KOPT-K1 (cell line): ENCODE results near the gene RUNX2.
A peak's percentile ranks its signal among the peaks of the same experiment; 100 is the strongest.

Experiments
- H3K27ac ChIP-seq: fragments of 200-600 bp; sonication (generic); 2 replicates; pipeline ENCODE4 v1.5.1; 2016; ENCODE audit warnings: antibody characterized with exemption, mild to moderate bottlenecking, low read depth, low read length; ENCODE audit not compliant: poor library complexity, severe bottlenecking
- H3K36me3 ChIP-seq: fragments of 200-600 bp; sonication (generic); 2 replicates; pipeline ENCODE4 v1.5.1; 2017; ENCODE audit warnings: antibody characterized with exemption, mild to moderate bottlenecking, low read length, moderate library complexity; ENCODE audit not compliant: insufficient read depth
- H3K9me3 ChIP-seq: fragments of 200-600 bp; sonication (generic); 2 replicates; pipeline ENCODE4 v1.5.1; 2017; ENCODE audit warnings: antibody characterized with exemption, low read length, mild to moderate bottlenecking; ENCODE audit not compliant: insufficient read depth, poor library complexity, severe bottlenecking

The RUNX2 gene

DNA sequence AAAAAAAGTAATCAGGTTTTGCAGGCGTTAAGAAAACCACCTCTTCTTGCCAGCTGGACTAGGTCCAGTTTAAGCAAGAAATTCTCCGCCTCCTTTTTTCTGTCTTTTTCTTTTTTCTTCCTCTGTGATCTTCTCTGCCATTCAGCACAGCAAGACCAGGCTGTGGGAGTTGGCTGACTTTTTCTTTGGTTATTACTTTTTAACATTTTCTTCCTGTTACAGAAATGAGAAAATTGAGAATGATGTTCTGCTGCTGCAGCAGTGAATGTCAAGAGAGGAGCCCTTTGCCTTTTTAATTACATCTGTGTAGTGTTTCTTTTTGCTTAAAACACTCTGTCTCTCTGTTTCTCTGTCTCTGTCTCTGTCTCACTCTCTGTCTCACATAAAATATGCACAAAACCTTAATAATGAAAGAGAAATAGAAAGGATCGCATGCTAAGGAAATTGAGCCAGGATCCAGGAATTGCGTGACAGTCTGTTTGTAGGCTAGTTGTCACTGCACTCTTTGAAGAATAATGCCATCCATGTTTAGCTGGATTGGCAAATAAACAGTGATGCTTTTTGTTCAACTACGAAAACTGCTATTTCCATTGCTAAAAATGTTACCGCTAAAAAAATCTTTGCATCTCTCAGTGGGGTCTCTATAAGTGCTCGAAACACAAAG is 152.8 kb downstream of the RUNX2 start:
- Histone ChIP-seq H3K9me3 (no peaks in the 10 kb centered on the region), H3K27ac (peak overlapping the region; percentile 37), H3K36me3 (peaks cover 44% of the 10 kb centered on the region)

DNA sequence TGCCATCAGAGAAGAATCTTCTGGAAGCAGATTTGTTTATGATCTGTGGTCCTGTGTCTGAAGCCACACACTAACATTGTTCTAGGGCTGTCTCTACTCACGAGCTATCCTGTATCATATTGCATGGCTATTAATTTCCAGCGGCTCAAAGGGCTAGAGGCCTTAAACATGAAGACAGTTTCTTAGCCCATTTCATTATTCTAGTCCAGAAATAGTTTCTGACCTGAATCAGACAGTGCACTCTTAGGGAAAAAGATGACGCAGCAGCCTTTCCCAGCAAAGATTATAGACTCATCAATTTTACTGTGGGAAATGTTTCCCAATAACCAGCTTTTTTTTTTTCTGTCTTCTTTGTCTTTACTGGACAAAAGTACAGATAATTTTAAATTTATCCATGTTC is 154.9 kb downstream of the RUNX2 start:
- Histone ChIP-seq H3K9me3 (no peaks in the 10 kb centered on the region), H3K27ac (no peak overlapping the region)

DNA sequence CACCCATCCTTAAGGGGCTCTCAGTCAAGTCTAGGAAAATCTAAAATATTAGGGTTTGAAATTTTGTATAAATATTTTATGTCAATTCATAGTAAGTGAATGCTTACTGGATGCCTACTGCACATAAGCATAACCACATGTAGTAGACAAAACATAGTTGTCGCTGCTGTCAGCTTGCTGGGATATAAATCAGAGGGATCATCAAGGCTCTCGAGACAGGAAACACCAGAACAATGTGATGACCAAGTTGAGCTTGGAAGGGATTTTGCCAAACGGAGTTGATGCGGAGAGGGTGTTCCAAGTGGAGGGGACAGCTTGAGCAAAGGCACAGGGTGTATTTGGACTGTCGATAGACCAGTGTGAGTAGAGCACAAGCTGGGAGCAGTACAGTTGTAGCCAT is 155.4 kb downstream of the RUNX2 start:
- H3K27ac ChIP-seq, result no peak overlapping the region
- no peaks in the 10 kb centered on the region for H3K9me3 ChIP-seq
- H3K36me3 ChIP-seq, result peaks cover 42% of the 10 kb centered on the region

More for the DNA sequence above, 154.9 kb downstream of the RUNX2 start:
- peaks cover 42% of the 10 kb centered on the region for H3K36me3 ChIP-seq

DNA sequence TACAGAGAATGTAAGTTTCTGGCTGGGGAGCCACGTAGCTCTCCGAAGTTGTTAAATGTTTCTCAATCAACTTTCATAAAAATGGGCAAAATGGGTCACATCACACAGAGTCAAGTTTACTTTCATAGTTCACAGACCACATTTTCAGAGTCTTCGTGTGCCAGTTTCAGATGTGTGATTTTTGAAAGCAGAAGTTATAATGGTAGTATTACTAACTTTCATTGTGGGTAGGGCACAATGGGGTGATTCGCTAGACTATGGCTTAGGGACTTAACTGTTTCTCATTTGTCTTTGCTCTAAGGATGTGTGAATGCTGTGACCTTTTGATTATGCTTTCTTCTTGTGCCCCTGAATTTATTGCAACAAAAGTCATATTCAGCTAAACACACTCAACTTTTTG is 158.6 kb downstream of the RUNX2 start:
- H3K27ac ChIP-seq, result no peak overlapping the region
- H3K9me3 ChIP-seq, result no peaks in the 10 kb centered on the region
- H3K36me3 ChIP-seq, result peaks cover 50% of the 10 kb centered on the region

DNA sequence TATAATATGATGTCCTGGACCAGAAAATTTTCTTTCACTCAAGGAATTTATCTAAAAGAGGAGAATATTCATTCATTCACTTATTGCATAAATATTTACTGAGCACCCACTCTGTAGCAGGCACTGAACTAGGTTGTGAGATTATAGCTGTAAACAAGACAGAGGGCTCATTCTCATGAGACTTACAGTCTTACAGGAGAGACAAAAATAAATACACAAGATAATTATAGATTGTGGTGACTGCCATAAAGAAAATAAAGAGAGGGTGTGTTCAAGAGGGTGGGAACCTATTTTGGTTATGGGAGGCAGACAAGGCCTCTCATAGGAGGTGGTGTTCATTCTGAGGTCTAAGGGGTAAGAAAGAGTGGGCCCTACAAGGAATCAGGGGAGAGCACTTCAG is 159.5 kb downstream of the RUNX2 start:
- Histone ChIP-seq H3K36me3 (peaks cover 59% of the 10 kb centered on the region), H3K27ac (no peak overlapping the region), H3K9me3 (no peaks in the 10 kb centered on the region)

DNA sequence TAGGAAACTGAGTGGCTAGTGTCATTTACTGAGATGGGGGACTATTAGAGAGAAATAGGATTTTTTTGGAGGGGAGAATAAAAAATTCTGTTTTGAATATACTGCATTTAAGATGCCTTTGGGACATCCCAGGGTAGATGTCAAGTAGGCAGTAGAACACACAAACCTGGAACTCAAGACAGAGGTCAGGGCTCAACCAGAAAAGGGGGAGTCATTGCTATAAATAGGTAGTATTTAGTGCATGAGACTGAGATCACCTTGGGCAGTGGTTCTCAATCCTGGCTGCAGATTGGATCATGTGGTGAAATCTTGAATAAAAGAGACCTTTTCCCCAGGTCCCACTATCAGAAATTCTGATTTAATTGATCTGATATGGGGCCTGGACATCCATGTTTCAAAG is 160.1 kb downstream of the RUNX2 start:
- Histone ChIP-seq H3K9me3 (no peaks in the 10 kb centered on the region), H3K36me3 (peaks cover 61% of the 10 kb centered on the region), H3K27ac (no peak overlapping the region)

DNA sequence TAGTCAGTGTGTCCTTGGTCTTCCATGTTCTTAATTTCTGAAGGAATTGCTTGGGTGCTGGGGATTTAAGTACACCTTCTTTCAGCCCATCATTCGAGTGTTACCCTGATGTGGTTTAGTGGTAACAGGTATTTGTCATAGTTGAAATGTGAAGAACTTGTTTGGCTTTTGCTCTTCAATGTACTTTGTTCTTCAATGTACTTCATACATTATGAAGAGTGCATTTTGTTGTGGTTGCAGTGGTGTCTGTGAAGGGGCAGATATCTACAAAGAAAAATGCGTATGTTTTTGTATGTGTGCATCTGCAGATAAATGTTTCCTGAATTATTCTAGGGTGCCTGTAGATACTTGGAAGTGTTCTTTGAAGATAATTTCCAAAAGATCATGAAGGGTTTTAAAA is 160.8 kb downstream of the RUNX2 start:
- Histone ChIP-seq H3K9me3 (no peaks in the 10 kb centered on the region), H3K36me3 (peaks cover 54% of the 10 kb centered on the region), H3K27ac (peak overlapping the region; percentile 35)

DNA sequence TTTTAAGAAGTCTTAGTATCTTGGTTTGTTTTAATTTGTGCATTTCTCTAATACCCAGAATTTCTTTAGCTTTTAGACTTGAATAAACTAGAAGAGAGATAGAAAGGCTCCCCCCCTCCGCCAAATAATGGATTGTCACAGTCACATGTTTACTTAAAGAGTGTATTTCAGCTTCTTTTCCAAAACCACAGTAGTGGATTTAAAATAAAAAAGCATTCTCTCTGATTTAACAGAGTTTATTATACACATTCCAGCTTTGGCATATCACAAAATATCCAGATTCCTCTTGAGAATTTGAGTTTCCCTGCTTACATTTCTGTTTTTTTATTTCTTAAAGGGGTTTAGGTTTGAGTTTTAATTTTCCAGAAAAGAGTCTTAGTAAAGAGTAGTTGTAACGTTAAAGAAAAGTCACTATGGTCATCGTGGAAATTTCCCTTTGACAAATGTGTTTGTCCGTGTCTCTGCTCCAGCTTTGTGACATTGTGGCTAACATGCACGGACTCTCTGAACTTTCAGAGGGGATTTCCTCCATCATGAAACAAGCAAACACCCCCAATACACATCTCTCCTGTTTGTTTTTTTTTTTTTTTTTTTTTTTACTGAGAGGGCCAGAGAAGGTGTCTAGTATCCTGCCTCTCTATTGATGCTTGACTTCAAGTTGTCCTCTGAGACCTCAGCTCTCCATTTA is 163.1 kb downstream of the RUNX2 start:
- Histone ChIP-seq H3K36me3 (peaks cover 45% of the 10 kb centered on the region), H3K27ac (no peak overlapping the region), H3K9me3 (no peaks in the 10 kb centered on the region)

DNA sequence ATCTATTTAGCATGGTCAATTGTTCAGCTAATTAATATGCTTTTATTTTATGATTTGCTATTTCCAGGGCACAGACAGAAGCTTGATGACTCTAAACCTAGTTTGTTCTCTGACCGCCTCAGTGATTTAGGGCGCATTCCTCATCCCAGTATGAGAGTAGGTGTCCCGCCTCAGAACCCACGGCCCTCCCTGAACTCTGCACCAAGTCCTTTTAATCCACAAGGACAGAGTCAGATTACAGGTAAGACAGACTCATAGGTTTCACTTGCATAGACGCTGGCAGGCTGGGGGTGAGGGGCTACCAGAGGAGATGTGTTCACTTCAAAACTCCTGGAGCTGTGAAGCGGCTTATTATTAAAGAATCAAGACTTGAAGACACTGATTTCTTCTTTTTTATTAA is 163.7 kb downstream of the RUNX2 start:
- peaks cover 39% of the 10 kb centered on the region for H3K36me3 ChIP-seq
- no peaks in the 10 kb centered on the region for H3K9me3 ChIP-seq
- H3K27ac ChIP-seq, result no peak overlapping the region

DNA sequence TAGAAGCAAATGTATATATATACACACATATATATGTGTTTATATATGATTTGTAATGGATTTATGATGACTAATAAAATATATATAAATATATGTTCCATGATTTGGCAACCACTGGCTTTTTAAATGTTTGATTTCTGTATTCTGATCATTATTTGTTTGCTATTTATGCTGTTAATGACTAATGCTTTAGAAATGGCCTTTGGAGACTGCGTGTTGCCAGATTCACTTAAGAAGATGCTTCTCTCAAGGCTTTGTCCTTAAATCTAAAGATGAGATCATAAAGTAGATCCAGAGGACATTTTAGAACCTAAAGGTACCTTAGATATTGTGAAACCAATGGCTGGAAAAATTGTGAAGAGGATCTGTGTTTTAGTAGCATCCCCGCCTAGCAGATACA is 165.6 kb downstream of the RUNX2 start:
- Histone ChIP-seq H3K36me3 (peaks cover 34% of the 10 kb centered on the region), H3K27ac (peak overlapping the region; percentile 90), H3K9me3 (no peaks in the 10 kb centered on the region)

DNA sequence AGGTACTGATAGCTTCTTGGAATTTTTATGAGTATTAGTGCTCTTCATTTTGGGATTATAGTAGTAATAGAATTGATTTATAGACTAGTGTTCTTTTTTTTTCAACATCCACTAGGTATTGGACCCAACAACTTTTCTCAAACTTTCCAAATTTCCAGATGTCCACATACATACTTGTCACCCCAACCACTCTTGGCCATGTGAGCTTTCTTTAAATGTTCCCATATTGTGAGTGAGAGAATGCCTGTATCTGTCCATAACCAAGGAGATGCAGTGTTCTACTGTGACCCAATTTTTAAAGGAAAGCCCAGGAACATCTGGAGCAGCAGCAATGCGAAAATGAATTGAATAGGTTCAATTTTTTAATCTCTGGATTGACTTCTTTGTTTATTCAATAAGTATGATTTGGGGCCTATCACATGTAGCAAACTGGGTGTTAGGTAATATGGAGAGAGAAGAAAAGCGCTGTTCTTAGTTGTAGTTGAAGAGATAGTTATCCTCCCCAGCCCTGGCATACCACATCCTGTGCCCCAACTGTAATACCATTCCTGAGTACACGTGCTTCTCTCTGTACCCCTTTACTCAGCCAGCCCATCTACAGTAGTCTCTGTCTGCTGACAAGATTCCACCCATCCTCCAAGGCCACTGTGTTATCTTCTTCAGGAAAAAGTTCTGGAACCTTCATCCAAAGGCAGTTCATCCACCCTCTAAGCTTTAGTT is 166.4 kb downstream of the RUNX2 start:
- Histone ChIP-seq H3K9me3 (no peaks in the 10 kb centered on the region), H3K36me3 (peaks cover 33% of the 10 kb centered on the region), H3K27ac (peak overlapping the region; percentile 90)

DNA sequence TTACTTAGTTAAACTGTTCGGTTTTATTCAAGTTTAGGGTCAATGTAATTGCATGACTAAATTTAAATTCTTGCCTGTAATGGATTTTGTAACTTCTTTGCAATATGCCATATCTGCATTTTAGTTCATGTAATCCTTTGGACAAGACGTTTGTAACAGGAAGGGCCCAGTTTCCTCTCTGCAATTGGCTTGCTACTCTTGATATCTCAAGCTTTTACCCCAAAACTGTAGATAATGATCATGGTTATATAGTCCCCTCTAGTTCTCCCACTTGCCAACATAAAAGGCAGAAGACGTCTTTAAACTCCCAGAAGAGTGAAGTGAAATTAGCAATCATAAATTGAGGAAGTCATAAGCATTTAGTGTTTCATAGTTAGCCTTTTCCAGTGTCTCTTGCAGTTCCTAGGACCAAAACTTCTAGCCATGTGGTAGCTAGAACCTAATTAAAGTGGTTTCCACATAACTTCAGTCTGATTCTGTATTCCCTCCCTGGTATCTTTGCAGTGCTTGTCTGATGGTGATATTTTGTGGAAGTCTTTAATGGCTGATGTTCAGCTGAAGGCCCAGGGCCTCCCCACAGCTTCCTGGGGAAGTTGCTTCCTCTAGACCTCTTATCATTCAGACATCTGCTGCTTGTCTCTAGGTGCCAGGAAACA is 167.4 kb downstream of the RUNX2 start:
- no peaks in the 10 kb centered on the region for H3K9me3 ChIP-seq
- peaks cover 26% of the 10 kb centered on the region for H3K36me3 ChIP-seq
- peak overlapping the region; percentile 90 for H3K27ac ChIP-seq

DNA sequence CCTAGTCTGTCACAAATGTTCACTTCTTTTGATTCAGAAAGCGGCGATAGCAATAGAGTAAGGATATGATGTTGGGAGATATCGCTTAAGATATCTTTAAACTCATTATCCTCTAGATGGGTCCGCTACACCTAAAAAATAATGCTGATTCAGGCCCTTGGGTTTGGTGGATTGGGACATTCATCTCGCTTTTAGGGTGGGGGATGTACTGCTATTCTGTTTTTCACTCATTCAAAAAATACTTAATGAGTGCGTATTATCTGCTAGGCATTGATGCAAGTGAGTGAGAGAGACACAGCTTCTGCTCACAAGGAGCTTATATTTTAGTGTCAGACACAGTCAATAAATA is 167.9 kb downstream of the RUNX2 start:
- H3K36me3 ChIP-seq, result peaks cover 26% of the 10 kb centered on the region
- H3K9me3 ChIP-seq, result no peaks in the 10 kb centered on the region
- H3K27ac ChIP-seq, result peak overlapping the region; percentile 90

DNA sequence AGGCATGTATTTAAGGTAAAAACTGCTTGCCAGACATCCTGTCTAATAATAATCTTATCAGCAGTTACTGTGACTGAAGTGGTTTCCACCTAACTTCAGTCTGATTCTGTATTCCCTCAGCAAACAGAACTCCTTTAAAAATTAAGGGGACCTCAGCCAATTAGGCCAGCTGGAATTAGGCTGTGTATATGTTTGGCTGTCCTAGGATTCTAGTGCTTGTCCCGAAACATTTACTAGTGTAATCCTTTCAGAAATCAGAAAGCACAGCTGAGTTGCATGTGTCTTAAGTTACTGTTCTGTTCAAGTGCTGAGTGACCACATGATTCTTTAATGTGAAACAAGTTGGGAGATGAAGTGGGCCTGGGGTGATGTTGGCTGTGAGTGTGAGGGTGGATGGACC is 170.5 kb downstream of the RUNX2 start:
- Histone ChIP-seq H3K36me3 (peaks cover 33% of the 10 kb centered on the region), H3K27ac (peak overlapping the region; percentile 25), H3K9me3 (no peaks in the 10 kb centered on the region)
